ENCODE data around the gene CACNA2D3. TPM values are rescaled to one million over a fixed set of nuclear protein-coding genes. Genes with fewer than 3 reads are reported as not detected.
"Not testable (repeated sequence)": the region's sequence is repeated elsewhere in the genome, so short reads cannot be mapped to it uniquely, and the experiment has no call there.

The CACNA2D3 gene
- total RNA-seq, 1 donor from 2014 or later, result 0.10 TPM

DNA sequence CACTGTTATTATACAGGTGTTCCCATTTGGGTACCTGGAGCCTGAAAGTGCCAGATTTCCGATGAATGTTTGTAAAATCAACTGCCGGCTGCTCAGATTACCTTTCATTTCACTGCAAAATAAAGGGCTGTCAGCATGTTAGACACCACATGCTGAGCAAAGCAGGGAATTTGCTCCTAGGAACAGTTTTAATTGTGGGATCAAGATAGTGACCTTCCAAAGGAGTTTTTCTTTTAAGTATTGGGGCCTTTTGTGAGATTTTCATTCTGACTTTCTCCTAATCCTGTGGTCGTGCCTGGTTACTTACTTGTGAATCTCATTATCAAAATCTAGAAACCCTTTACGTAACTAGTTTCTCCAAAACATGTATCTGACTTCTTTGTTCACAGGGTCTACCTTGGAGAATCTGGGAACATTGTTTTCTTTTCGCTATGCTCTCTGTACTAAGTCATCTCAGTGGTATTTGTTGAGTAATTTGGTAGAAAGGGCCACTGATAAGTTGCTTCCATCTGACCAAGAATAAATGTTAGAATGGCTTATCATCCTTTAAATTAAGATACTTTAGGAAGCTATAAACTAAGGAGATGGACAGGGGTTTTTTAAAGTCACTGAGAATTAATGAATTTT lies 846.3 kb downstream of the CACNA2D3 start:
- DNase-seq (ENCODE audit: low spot score) (no peak), ATAC-seq (no peak)

DNA sequence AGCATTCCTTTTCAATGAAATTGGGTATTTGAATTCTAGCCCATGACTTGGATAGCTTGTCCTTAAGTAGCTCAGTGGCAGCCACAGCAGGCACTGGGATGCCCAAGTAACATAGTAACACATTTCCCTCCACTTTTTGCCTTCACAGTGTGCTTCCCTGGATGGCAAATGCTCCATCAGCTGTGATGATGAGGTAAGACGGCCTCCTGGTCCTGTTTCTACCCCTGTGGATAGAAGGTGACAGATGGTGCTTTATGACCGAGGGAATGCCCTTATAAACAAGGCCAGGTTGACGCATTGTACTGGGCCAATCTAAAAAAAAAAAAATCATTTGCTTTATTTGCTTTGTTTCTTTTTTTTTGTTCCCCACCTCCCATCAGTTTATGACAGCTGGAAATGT lies 847.3 kb downstream of the CACNA2D3 start:
- no peak for DNase-seq (ENCODE audit: low spot score)

DNA sequence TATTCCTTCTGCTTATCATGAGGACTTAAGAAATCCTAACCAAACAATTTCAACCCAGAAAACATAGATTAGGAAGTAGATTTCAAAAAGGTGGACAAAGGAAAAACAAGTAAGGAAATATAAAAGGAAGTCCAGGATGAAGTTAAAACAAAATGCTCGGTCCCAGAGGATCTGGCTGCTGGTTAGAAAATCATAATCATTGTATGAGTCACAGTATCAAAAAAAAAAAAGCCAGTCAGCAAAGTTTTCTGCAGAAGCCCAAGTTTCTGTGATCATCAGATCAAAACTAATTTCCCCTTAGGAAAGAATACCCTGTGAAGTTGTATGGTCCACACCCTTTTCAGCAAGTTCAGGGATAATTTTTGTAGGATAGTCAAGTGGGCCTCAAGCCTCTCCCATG lies 848.5 kb downstream of the CACNA2D3 start:
- no peak for ATAC-seq
- DNase-seq (ENCODE audit: low spot score), result no peak

More for the DNA sequence above, 847.3 kb downstream of the CACNA2D3 start:
- ATAC-seq, result no peak

DNA sequence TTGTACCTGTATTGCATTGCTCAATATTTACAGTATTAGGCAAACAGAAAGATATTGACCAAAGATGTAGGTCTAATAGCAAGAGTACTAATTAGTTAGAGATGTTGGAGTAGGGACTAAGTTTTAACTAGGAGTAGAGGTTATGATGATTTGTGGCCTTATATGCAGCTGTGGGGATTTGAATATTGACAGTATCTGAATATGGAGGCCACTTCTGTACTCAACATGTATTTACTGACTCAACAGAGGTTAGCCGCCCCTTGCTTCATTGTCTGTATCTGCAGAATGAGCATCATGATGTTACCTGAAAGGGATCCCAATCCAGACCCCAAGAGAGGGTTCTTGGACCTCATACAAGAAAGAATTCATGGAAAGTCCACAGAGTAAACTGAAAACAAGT lies 855.1 kb downstream of the CACNA2D3 start:
- ATAC-seq (no peak), DNase-seq (ENCODE audit: low spot score) (no peak)

GRCh38 chr3:54977946-54978345 lies 855.6 kb downstream of the CACNA2D3 start:
- ATAC-seq; DNase-seq (ENCODE audit: low spot score): not testable (repeated sequence)

- ATAC-seq (no peak), DNase-seq (ENCODE audit: low spot score) (no peak)
Observed at GRCh38 chr3:54982807-54983206, 860.5 kb downstream of the CACNA2D3 start.

DNA sequence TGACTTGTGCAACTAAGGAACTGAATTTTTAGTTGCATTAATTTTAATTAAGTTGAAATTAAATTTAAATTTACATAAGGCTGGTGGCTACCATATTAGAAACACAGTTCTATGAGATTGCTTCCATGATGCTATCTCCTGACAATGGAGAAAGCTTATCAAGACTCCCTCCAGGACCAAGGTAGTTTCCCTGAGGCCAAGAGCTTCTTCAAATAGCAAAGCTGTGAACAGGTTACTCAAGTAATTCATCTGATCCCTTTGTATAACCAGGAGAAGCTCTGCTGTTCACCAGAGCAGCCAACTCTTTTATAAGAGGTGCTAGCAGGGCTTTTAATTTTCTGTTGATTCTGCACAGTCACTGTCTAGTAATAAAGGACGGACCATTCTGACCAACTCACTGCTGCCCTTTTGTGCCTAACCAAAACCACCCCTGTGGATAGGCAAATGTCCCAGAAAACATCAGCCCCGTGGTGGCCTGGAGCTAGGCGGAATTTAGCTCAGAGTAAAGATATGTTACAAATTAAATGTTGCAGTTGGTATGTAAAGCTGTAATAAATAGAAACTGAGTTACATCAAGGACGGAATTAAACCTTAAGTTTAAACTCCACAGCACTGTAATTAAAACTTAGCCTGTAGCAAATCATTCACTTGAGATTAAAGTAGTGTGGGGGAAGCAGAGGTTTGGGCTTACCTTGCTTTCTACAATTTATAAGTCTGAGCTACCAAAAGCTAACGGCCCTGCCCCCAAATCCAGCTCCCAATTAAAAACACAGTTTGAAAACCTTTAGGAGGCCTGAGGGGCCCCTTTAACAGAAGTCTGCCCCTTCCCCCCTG lies 861.1 kb downstream of the CACNA2D3 start:
- ATAC-seq (no peak), DNase-seq (ENCODE audit: low spot score) (no peak)

DNA sequence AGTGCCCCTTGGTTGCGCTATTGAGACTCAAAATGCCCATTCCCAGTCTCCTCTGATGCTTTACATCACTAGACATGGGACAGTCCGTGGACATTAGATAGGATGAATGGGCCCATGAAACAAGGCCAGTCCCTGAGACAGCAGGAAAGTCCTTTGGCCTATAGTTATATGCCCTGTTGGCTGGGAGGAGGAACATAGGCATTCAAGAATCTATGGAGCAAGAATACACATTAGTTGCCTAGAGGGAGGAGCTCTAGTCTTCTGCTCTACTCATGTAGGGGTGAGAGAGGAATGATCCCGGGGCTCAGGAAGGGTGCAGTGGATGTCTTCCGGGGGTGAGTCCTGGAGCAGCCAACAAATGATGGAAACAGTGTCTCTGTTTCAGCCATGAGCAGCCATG lies 863.5 kb downstream of the CACNA2D3 start:
- ATAC-seq (no peak), DNase-seq (ENCODE audit: low spot score) (no peak)

GRCh38 chr3:54986294-54986693 lies 863.9 kb downstream of the CACNA2D3 start:
- DNase-seq (ENCODE audit: low spot score), result no peak
- ATAC-seq, result no peak

DNA sequence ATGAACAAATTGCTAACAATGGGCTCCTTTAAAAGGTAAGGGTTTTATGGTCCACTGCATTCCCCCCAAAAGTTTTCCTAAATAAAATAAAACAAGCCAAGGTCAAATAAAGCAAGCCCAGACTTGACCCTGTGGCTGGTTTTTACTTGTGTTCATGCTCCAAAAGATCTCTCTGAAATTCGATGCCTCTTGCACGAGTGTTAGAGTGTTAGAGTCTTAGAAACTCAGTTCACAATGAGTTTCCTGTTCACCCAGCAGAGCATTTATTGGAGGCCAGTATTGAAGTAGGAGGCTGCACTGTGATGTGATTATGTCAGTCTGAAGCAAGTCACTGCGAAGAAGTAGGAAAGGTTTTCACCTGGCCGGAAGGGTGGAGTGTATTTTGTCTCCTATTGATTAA lies 865.4 kb downstream of the CACNA2D3 start:
- no peak for ATAC-seq
- no peak for DNase-seq (ENCODE audit: low spot score)

GRCh38 chr3:54988302-54988837 lies 866.0 kb downstream of the CACNA2D3 start:
- DNase-seq (ENCODE audit: low spot score) (no peak), ATAC-seq (peak; percentile 16)

DNA sequence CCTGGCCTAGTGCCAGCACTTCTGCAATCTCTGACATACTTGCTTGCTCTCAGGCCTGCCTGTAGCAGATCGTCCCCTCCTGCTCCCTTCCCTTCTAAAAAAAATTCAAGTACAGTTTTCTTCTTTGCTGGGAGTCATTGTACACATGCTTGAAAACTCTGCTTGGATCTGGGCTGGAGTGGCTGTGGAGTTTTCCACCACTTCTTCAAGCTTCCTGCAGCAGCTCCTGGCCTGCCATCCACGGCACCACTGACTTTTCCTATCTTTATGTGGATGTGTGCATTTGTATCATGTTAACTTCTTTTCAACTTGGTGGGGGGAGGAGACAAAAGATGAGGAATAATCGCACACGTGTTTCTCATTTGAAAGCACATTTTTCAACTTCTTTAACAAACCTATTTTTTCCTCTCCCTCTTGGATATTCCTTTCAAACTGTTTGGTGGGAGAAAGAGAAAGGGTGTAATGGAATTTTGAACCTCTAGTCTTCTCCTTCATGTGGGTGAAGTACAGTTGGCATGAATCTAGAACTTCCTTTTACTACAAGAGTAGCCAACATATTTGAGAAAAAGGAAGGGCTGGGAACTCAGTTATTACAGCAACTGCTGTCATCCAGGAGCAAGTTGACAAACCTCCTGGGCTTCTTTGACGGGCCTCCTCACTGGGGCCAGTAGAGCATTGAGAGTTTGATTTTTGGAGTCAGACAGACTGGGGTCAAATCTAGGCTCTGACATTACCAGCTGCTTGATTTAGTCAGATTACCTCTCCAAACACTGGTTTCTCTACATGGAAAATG lies 866.7 kb downstream of the CACNA2D3 start:
- ATAC-seq, result peak; percentile 37
- no peak for DNase-seq (ENCODE audit: low spot score)

- ATAC-seq (no peak), DNase-seq (ENCODE audit: low spot score) (no peak)
Observed at GRCh38 chr3:54994111-54994513, 871.8 kb downstream of the CACNA2D3 start.

DNA sequence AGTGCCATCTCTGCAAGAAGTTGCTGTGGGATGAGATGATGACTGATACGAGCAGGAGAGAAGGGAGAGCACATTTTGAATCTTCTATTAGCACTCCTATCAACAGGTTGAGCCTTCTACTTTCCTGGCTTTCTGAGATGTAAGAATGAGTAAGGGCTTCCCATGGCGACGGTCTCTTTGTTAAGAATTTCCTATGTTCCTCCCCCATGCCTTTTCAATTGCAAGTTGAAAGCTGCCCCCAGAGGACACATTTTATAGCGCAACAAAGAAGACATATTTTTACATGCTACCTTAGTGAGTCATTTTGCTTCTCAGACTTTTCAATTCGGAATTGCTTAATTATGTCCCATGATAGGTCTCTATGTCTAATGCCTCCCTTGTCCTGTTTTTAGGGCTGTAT lies 876.8 kb downstream of the CACNA2D3 start:
- DNase-seq (ENCODE audit: low spot score), result no peak
- no peak for ATAC-seq

- DNase-seq (ENCODE audit: low spot score) (no peak), ATAC-seq (no peak)
Observed at GRCh38 chr3:54999811-55000210, 877.5 kb downstream of the CACNA2D3 start.

- ATAC-seq (no peak), DNase-seq (ENCODE audit: low spot score) (no peak)
Observed at GRCh38 chr3:55000546-55000945, 878.2 kb downstream of the CACNA2D3 start.

DNA sequence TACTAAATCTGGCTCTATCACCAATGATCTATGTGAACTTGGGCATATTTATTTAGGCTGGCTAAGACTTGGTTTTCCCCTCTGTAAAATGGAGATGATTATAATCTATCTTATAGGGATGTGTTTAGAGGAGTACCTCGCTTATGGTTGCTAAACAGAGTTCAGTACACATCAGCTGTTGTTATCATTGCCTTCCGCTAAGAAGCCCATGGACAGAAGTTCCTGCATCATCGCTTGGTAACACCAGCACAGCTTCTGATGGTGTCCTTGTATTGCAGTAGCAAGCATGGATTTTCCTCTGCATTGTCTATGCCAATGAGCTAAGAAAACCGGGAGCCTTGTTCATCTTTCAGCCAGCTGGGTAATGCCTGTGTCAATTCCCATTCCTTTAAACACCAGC lies 878.6 kb downstream of the CACNA2D3 start:
- DNase-seq (ENCODE audit: low spot score) (no peak), ATAC-seq (no peak)

GRCh38 chr3:55002416-55002930 lies 880.1 kb downstream of the CACNA2D3 start:
- DNase-seq (ENCODE audit: low spot score) (no peak), ATAC-seq (no peak)

DNA sequence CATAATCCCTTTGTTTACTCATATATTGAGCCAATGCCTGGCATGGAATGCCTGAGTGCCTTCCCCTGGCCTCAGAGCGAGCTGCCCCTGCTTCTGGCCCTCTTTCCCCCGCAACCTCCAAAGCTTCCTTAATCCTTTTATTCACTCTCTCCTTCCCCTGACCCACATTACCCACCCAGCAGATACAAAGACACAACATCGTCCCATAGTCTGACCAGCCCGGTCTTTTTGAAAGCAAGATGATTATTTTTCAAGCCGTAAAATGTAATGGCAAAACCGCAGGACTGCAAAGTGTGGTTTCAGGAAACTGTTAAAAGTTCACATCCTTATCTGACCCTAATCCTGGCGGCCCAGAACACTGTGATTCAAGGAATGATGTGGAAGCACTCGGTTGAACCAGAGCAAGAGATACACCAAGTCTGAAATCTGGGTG lies 883.9 kb downstream of the CACNA2D3 start:
- no peak for ATAC-seq
- no peak for DNase-seq (ENCODE audit: low spot score)

DNA sequence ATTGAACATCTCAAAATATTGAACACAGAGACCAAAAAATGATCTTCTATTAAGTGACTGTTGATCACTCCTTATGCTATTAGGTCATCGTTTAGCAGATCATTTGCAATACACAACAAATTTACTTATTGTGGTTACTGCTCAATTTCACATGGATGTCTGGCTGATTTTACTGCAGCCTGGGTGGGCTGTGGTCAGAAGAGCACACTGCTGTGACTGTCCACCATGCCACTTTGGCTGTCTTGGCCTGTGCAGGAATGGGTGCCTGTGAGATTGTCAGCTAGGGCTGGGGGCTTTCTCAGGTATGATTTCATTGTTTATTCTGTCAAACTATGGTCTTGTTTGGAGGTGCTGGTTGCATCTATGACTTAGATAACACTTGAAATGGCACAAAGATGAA lies 885.6 kb downstream of the CACNA2D3 start:
- DNase-seq (ENCODE audit: low spot score) (no peak), ATAC-seq (no peak)

- DNase-seq (ENCODE audit: low spot score) (no peak), ATAC-seq (no peak)
Observed at GRCh38 chr3:55009372-55009771, 887.0 kb downstream of the CACNA2D3 start.

Data from left lobe of liver (tissue), 2 donors.